ENCODE measurements around the gene HRH1.

DNA sequence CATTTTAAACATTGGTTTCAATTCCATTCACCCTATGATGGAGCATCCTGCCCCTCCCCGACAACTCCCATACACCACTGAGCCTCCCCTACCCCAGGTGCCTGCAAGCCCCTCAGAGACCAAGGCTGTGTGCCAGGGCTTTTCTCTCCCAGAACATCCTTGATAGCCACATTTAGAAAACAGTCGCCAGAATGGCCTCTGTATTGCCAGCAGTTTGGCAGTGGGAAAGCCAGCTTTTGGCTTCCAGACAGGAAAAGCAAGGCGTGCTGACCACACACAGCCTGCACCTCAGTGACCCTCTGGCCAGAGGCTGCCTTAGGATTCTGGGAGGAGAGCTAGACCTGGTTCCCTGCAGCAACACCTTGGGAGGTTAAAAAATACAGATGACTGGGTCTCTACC lies 18.2 kb upstream of the HRH1 start:
- TF ChIP-seq, protein P1, sequence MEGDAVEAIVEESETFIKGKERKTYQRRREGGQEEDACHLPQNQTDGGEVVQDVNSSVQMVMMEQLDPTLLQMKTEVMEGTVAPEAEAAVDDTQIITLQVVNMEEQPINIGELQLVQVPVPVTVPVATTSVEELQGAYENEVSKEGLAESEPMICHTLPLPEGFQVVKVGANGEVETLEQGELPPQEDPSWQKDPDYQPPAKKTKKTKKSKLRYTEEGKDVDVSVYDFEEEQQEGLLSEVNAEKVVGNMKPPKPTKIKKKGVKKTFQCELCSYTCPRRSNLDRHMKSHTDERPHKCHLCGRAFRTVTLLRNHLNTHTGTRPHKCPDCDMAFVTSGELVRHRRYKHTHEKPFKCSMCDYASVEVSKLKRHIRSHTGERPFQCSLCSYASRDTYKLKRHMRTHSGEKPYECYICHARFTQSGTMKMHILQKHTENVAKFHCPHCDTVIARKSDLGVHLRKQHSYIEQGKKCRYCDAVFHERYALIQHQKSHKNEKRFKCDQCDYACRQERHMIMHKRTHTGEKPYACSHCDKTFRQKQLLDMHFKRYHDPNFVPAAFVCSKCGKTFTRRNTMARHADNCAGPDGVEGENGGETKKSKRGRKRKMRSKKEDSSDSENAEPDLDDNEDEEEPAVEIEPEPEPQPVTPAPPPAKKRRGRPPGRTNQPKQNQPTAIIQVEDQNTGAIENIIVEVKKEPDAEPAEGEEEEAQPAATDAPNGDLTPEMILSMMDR (IDR thresholded peaks at IDR 0.05) = no peak
- TF ChIP-seq ZFX (IDR thresholded peaks at IDR 0.05; ENCODE audit: borderline replicate concordance) = no peak
